IMR-90 (cell line): ENCODE results near the gene RIPPLY3. TPM values are rescaled to one million over a fixed set of nuclear protein-coding genes. Genes with fewer than 3 reads are reported as not detected.

Experiments used
- ATAC-seq: fragments of 200-7000 bp; cut with Tn5 transposase; 2 replicates; pipeline ENCODE4 v1.9.1; 2020; ENCODE audit warnings: low read depth, mild to moderate bottlenecking, moderate library complexity
- BruUV-seq: library from RNA; stranded (reverse); fragments of 400-500 nt; replicated peaks from 2 replicates; lab custom pipeline; 2021; lab: Mats Ljungman, UMichigan
- CTCF ChIA-PET: fragments of 300-600 bp; formaldehyde crosslinking; extraction: SDS; loops from one replicate; lab custom pipeline; 2021; ENCODE audit warnings: antibody characterized with exemption; lab: Yijun Ruan, JAX
- POLR2A ChIA-PET: fragments of 300-600 bp; sonication (Branson Sonifier 250); formaldehyde crosslinking; loops from one replicate; lab custom pipeline; 2022; ENCODE audit warnings: antibody characterized with exemption; ENCODE audit not compliant: unreplicated experiment; lab: Charles Lee
- DNase-seq: peaks from one replicate; pipeline ENCODE4 v3.0.0; 2013
- H2AFZ ChIP-seq: replicated peaks from 2 replicates; pipeline ENCODE3; 2013; ENCODE audit warnings: low read length, mild to moderate bottlenecking; ENCODE audit not compliant: poor library complexity
- H2AK5ac ChIP-seq: 2 replicates; pipeline ENCODE4 v1.6.1; 2013; ENCODE audit warnings: low read depth, low read length, inconsistent platforms
- H2AK9ac ChIP-seq: replicated peaks from 2 replicates; pipeline ENCODE3; 2013; ENCODE audit warnings: mild to moderate bottlenecking, low read depth, low read length, moderate library complexity; ENCODE audit not compliant: poor library complexity
- H2BK120ac ChIP-seq: 2 replicates; pipeline ENCODE4 v1.6.1; 2013; ENCODE audit warnings: low read depth, low read length, inconsistent platforms
- H2BK15ac ChIP-seq: 3 replicates; pipeline ENCODE4 v1.6.1; 2013; ENCODE audit warnings: low read depth, low read length, inconsistent platforms
- H2BK20ac ChIP-seq: 2 replicates; pipeline ENCODE4 v1.6.1; 2013; ENCODE audit warnings: low read depth, mild to moderate bottlenecking, inconsistent platforms, low read length, moderate library complexity
- H2BK5ac ChIP-seq: 2 replicates; pipeline ENCODE4 v1.6.1; 2013; ENCODE audit warnings: mild to moderate bottlenecking, low read depth, low read length, inconsistent platforms; ENCODE audit not compliant: poor library complexity, severe bottlenecking
- H3K14ac ChIP-seq: replicated peaks from 2 replicates; pipeline ENCODE4 v1.6.1; 2013; ENCODE audit warnings: low read depth, low read length, inconsistent platforms
- H3K18ac ChIP-seq: 2 replicates; pipeline ENCODE4 v1.6.1; 2013; ENCODE audit warnings: low read depth, low read length, control low read depth
- H3K23ac ChIP-seq: 2 replicates; pipeline ENCODE4 v1.6.1; 2013; ENCODE audit warnings: low read depth, low read length, inconsistent platforms
- H3K27ac ChIP-seq: 2 replicates; pipeline ENCODE4 v1.5.1; 2013; ENCODE audit warnings: mild to moderate bottlenecking, control low read depth, low read length; ENCODE audit not compliant: insufficient read depth
- H3K27me3 ChIP-seq: 2 replicates; pipeline ENCODE4 v1.6.1; 2013; ENCODE audit warnings: low read length; ENCODE audit not compliant: control insufficient read depth, insufficient read depth
- H3K36me3 ChIP-seq: 2 replicates; pipeline ENCODE4 v1.6.1; 2013; ENCODE audit warnings: low read length, mixed read lengths; ENCODE audit not compliant: control insufficient read depth, insufficient read depth
- H3K4ac ChIP-seq: 2 replicates; pipeline ENCODE4 v1.6.1; 2013; ENCODE audit warnings: low read depth, low read length, inconsistent platforms
- H3K4me1 ChIP-seq: 2 replicates; pipeline ENCODE4 v1.6.1; 2013; ENCODE audit warnings: low read length, mixed read lengths; ENCODE audit not compliant: control insufficient read depth, insufficient read depth
- H3K4me2 ChIP-seq: 2 replicates; pipeline ENCODE4 v1.6.1; 2013; ENCODE audit warnings: low read depth, mild to moderate bottlenecking, control low read depth, low read length, moderate library complexity
- H3K4me3 ChIP-seq: 2 replicates; pipeline ENCODE4 v1.5.1; 2013; ENCODE audit warnings: low read depth, mild to moderate bottlenecking, control low read depth, low read length, moderate library complexity; ENCODE audit not compliant: insufficient read depth
- H3K56ac ChIP-seq: 2 replicates; pipeline ENCODE4 v1.6.1; 2013; ENCODE audit warnings: low read length, inconsistent platforms; ENCODE audit not compliant: insufficient read depth; ENCODE audit errors: extremely low read depth
- H3K79me1 ChIP-seq, 2 experiments: 2 replicates each; pipeline ENCODE4 v1.6.1; 2013; ENCODE audit warnings: low read length in 2 of 2, inconsistent platforms in 1 of 2, low read depth in 1 of 2
- H3K9ac ChIP-seq: 2 replicates; pipeline ENCODE4 v1.6.1; 2013; ENCODE audit warnings: low read depth, low read length, control low read depth
- H3K9me1 ChIP-seq: 2 replicates; pipeline ENCODE4 v1.6.1; 2013; ENCODE audit warnings: low read length, inconsistent platforms; ENCODE audit not compliant: insufficient read depth
- H3K9me3 ChIP-seq: 2 replicates; pipeline ENCODE4 v1.6.1; 2013; ENCODE audit warnings: low read length; ENCODE audit not compliant: control insufficient read depth, insufficient read depth
- H4K20me1 ChIP-seq: 2 replicates; pipeline ENCODE4 v1.6.1; 2013; ENCODE audit warnings: low read length, inconsistent platforms; ENCODE audit not compliant: insufficient read depth
- H4K5ac ChIP-seq: 2 replicates; pipeline ENCODE4 v1.6.1; 2013; ENCODE audit warnings: mild to moderate bottlenecking, low read depth, low read length, control low read depth
- H4K8ac ChIP-seq, 2 experiments: 2 replicates each; pipeline ENCODE4 v1.6.1; 2013; ENCODE audit warnings: low read depth in 2 of 2, low read length in 2 of 2, control low read depth in 1 of 2, inconsistent platforms in 1 of 2
- H4K91ac ChIP-seq: 2 replicates; pipeline ENCODE4 v1.6.1; 2013; ENCODE audit warnings: low read depth, low read length, inconsistent platforms; ENCODE audit not compliant: insufficient read depth
- BHLHE40 ChIP-seq: fragments of 150-350 bp; IDR thresholded peaks from 2 replicates; pipeline ENCODE4 v1.6.1; 2016; ENCODE audit warnings: mild to moderate bottlenecking, low read depth, low read length
- CEBPB ChIP-seq: IDR thresholded peaks from 2 replicates; pipeline ENCODE4 v1.6.1; 2012; ENCODE audit warnings: low read depth, low read length, improper control_type of control experiment
- CHD1 ChIP-seq: IDR thresholded peaks from 2 replicates; pipeline ENCODE4 v1.6.1; 2012; ENCODE audit warnings: low read depth, low read length, improper control_type of control experiment
- FOS ChIP-seq: fragments of 150-350 bp; IDR thresholded peaks from 2 replicates; pipeline ENCODE4 v1.6.1; 2016; ENCODE audit warnings: low read depth, low read length
- MAFK ChIP-seq: IDR thresholded peaks from 2 replicates; pipeline ENCODE4 v1.6.1; 2012; ENCODE audit warnings: low read depth, low read length, improper control_type of control experiment
- MAZ ChIP-seq: IDR thresholded peaks from 2 replicates; pipeline ENCODE4 v1.6.1; 2012; ENCODE audit warnings: low read depth, mild to moderate bottlenecking, low read length, improper control_type of control experiment, moderate library complexity, borderline replicate concordance
- MXI1 ChIP-seq: IDR thresholded peaks from 2 replicates; pipeline ENCODE4 v1.6.1; 2012; ENCODE audit warnings: low read depth, mild to moderate bottlenecking, low read length, moderate library complexity, borderline replicate concordance
- NFE2L2 ChIP-seq: fragments of 150-350 bp; IDR thresholded peaks from 2 replicates; pipeline ENCODE4 v1.6.1; 2016; ENCODE audit warnings: low read depth, mild to moderate bottlenecking, low read length
- POLR2A ChIP-seq: IDR thresholded peaks from 2 replicates; pipeline ENCODE4 v1.6.1; 2012; ENCODE audit warnings: mild to moderate bottlenecking, low read depth, low read length
- RAD21 ChIP-seq: IDR thresholded peaks from 2 replicates; pipeline ENCODE4 v1.6.1; 2012; ENCODE audit warnings: low read length, improper control_type of control experiment
- RCOR1 ChIP-seq: IDR thresholded peaks from 2 replicates; pipeline ENCODE4 v1.6.1; 2012; ENCODE audit warnings: mild to moderate bottlenecking, low read length, improper control_type of control experiment; ENCODE audit not compliant: insufficient replicate concordance
- RFX5 ChIP-seq: IDR thresholded peaks from 2 replicates; pipeline ENCODE4 v1.8.0; 2012; ENCODE audit warnings: low read depth, mild to moderate bottlenecking, low read length, moderate library complexity
- WGBS, 2 experiments: methylation state at CpG; one replicate each; pipeline versions ENCODE4 v1.1.5 to v1.1.7; 2013; ENCODE audit warnings: missing lambda C conversion rate in 2 of 2; ENCODE audit not compliant: insufficient read length in 1 of 2; ENCODE audit errors: extremely low coverage in 2 of 2; 5-methylcytosine and 5-hydroxymethylcytosine counted together
- dilution Hi-C: fragments of 300-500 bp; cut with HindIII; formaldehyde crosslinking; loops from one replicate; pipeline ENCODE4 v1.14.3; 2018; ENCODE audit warnings: low sequenced_read_pairs; ENCODE audit not compliant: unreplicated experiment
- in situ Hi-C: fragments of 300-500 bp; cut with MboI; formaldehyde crosslinking; loops from 3 replicates; pipeline ENCODE4 v1.14.3; 2019; ENCODE audit warnings: low sequenced_read_pairs, inconsistent platforms, mixed read lengths
- intact Hi-C: fragments of 100-400 bp; cut with micrococcal nuclease; formaldehyde crosslinking; loops from 2 replicates; pipeline ENCODE4 v1.10.0; 2022
- polyA plus RNA-seq, 3 experiments: library from polyadenylated mRNA; depleted of rRNA; stranded (reverse); fragments of >200 nt; gene quantifications; 2 replicates each; pipeline ENCODE4 v1.2.3, GENCODE V29; 2012; ENCODE audit warnings: low replicate concordance in 1 of 3
- total RNA-seq: library from RNA; depleted of rRNA; stranded (reverse); fragments of >200 nt; gene quantifications from 2 replicates; pipeline ENCODE4 v1.2.3, GENCODE V29; 2012
- TF ChIP-seq, protein P1 (sequence below): conservative IDR thresholded peaks from 2 replicates; pipeline ENCODE4 v1.5.1; 2012; ENCODE audit warnings: mild to moderate bottlenecking, low read depth, low read length, improper control_type of control experiment
- TF ChIP-seq, protein P2 (sequence below): fragments of 150-350 bp; IDR thresholded peaks from 2 replicates; pipeline ENCODE4 v1.6.1; 2017; ENCODE audit warnings: mild to moderate bottlenecking, antibody characterized with exemption, low read length, low read depth
- TF ChIP-seq, protein P3 (sequence below): fragments of 150-350 bp; IDR thresholded peaks from 2 replicates; pipeline ENCODE4 v1.6.1; 2016; ENCODE audit warnings: low read depth, mild to moderate bottlenecking, low read length, moderate library complexity, borderline replicate concordance

The RIPPLY3 gene
- total and polyA plus RNA-seq, 2 of the 4 experiments (the other 2 are of a cell fraction) = 0.10 TPM; not detected in 1

DNA sequence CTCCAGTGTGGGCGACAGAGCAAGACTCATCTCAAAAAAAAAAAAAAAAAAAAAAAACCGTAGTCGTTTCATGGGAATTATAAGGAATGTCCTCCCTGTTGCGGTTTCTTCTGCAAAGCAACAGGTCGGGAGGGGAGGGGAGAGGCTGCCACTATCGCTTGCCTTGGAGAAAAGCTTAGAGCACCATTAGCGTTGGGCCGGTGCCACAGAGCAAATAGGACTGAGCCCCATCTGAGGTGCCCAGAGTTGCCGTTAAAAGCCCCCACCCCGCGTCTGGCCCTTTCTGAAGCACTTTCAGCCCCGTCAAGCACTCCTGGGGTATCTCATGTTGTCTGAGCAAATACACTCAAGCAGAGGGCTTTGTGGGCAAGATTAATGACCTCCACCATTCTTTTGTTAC, 2.2 kb downstream of the RIPPLY3 start:
- no peak overlapping the region for H3K4me2 ChIP-seq
- no peak overlapping the region for H3K9ac ChIP-seq
- H2BK5ac ChIP-seq = no peak overlapping the region
- no peak for ATAC-seq
- CTCF ChIA-PET = no interaction called here
- no peak overlapping the region for H3K18ac ChIP-seq
- H2BK20ac ChIP-seq = no peak overlapping the region
- H4K91ac ChIP-seq = no peak overlapping the region
- no peak overlapping the region for H2BK120ac ChIP-seq
- H3K23ac ChIP-seq = no peak overlapping the region
- no peak overlapping the region for H2AK9ac ChIP-seq
- TF ChIP-seq POLR2A (no peak), MAZ (no peak), CEBPB (no peak), NFE2L2 (no peak), RFX5 (no peak), RCOR1 (no peak), MXI1 (no peak), BHLHE40 (no peak), CHD1 (no peak), RAD21 (no peak), MAFK (no peak), FOS (no peak)
- TF ChIP-seq, protein P1, sequence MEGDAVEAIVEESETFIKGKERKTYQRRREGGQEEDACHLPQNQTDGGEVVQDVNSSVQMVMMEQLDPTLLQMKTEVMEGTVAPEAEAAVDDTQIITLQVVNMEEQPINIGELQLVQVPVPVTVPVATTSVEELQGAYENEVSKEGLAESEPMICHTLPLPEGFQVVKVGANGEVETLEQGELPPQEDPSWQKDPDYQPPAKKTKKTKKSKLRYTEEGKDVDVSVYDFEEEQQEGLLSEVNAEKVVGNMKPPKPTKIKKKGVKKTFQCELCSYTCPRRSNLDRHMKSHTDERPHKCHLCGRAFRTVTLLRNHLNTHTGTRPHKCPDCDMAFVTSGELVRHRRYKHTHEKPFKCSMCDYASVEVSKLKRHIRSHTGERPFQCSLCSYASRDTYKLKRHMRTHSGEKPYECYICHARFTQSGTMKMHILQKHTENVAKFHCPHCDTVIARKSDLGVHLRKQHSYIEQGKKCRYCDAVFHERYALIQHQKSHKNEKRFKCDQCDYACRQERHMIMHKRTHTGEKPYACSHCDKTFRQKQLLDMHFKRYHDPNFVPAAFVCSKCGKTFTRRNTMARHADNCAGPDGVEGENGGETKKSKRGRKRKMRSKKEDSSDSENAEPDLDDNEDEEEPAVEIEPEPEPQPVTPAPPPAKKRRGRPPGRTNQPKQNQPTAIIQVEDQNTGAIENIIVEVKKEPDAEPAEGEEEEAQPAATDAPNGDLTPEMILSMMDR = no peak
- TF ChIP-seq, protein P2, sequence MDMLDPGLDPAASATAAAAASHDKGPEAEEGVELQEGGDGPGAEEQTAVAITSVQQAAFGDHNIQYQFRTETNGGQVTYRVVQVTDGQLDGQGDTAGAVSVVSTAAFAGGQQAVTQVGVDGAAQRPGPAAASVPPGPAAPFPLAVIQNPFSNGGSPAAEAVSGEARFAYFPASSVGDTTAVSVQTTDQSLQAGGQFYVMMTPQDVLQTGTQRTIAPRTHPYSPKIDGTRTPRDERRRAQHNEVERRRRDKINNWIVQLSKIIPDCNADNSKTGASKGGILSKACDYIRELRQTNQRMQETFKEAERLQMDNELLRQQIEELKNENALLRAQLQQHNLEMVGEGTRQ = no peak
- TF ChIP-seq, protein P3, sequence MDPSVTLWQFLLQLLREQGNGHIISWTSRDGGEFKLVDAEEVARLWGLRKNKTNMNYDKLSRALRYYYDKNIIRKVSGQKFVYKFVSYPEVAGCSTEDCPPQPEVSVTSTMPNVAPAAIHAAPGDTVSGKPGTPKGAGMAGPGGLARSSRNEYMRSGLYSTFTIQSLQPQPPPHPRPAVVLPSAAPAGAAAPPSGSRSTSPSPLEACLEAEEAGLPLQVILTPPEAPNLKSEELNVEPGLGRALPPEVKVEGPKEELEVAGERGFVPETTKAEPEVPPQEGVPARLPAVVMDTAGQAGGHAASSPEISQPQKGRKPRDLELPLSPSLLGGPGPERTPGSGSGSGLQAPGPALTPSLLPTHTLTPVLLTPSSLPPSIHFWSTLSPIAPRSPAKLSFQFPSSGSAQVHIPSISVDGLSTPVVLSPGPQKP = no peak
- H3K4ac ChIP-seq = no peak overlapping the region
- no peak overlapping the region for H2AFZ ChIP-seq
- H4K5ac ChIP-seq = no peak overlapping the region
- POLR2A ChIA-PET = no interaction called here
- H3K9me3 ChIP-seq = no peaks in the 10 kb centered on the region
- H3K27ac ChIP-seq = no peak overlapping the region
- H3K36me3 ChIP-seq = no peaks in the 10 kb centered on the region
- H2BK15ac ChIP-seq = no peak overlapping the region
- H3K4me1 ChIP-seq = no peaks in the 10 kb centered on the region
- intact Hi-C loops = no loop called here
- in situ Hi-C loops = no loop called here
- no TSS peak for BruUV-seq
- H2AK5ac ChIP-seq = no peak overlapping the region
- H3K79me1 ChIP-seq = no peaks in the 10 kb centered on the region
- DNase-seq = no peak
- dilution Hi-C loops = no loop called here
- H3K4me3 ChIP-seq = no peak overlapping the region
- no peak overlapping the region for H4K8ac ChIP-seq
- no peak overlapping the region for H3K56ac ChIP-seq
- H3K14ac ChIP-seq = no peak overlapping the region
- H3K27me3 ChIP-seq = peaks cover 33% of the 10 kb centered on the region
- no peaks in the 10 kb centered on the region for H4K20me1 ChIP-seq
- WGBS, 2 experiments = 80% methylated on average over 1 of the region's 12 CpGs; no CpG with 5 or more reads in 1 of the 2 experiments
- H3K9me1 ChIP-seq = no peaks in the 10 kb centered on the region
